Stimulated activated naive B cell treated with anti-CD40 and anti-IgM and Interleukin-4, amounts not matched to agents 10 μg/mL and 1 μg/mL and 100 μg/mL, for 72 hours (primary cell): ENCODE data around the gene CCDC91.

ENCODE experiments used
- ATAC-seq, 2 donors: fragments of 150-1000 bp; cut with Tn5 transposase; replicated peaks; 2 replicates each; pipeline ENCODE4 v1.10.0; 2021; ENCODE audit warnings: moderate library complexity in 1 of 2
- DNase-seq: peaks from one replicate; pipeline ENCODE4 v3.0.0; 2021
- H3K27ac Mint-ChIP-seq: one replicate; pipeline ENCODE4 v1.8.0; 2022; ENCODE audit warnings: mild to moderate bottlenecking, mixed read lengths
- H3K27me3 Mint-ChIP-seq, 2 donors: one replicate each; pipeline ENCODE4 v1.8.0; 2022; ENCODE audit warnings: mixed read lengths in 2 of 2
- H3K36me3 Mint-ChIP-seq, 2 donors: one replicate each; pipeline ENCODE4 v1.8.0; 2022; ENCODE audit warnings: mixed read lengths in 2 of 2, mild to moderate bottlenecking in 1 of 2
- H3K4me1 Mint-ChIP-seq, 2 donors: one replicate each; pipeline ENCODE4 v1.8.0; 2022; ENCODE audit warnings: mixed read lengths in 2 of 2, mild to moderate bottlenecking in 1 of 2
- H3K4me3 Mint-ChIP-seq, 2 donors: one replicate each; pipeline ENCODE4 v1.8.0; 2022; ENCODE audit warnings: mild to moderate bottlenecking in 2 of 2, mixed read lengths in 2 of 2, moderate library complexity in 1 of 2
- H3K9me3 Mint-ChIP-seq, 2 donors: one replicate each; pipeline ENCODE4 v1.8.0; 2022; ENCODE audit warnings: mixed read lengths in 2 of 2, mild to moderate bottlenecking in 1 of 2

CCDC91 gene

DNA sequence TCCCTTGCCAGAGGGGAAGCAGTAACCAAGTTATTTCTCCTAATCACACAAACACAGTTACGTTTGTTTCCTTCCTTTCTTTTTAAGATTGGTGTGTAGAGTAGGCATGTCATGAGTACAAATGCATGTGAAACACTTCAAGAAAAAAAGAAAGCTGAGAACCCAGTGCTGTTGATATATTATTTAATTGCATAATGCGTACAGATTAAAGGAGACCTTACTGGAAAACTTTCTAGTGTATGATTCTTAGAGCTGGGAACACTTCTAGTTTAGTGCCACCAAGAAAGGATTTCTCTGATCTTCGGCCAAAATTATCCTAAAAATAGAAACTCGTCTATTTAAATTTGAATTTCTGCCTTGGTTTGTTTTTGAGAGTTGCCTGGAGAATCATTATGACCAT, 365.5 kb downstream of the CCDC91 start:
- peaks cover 15 to 17% of the 10 kb centered on the region in 2 donors for H3K36me3 Mint-ChIP-seq
- no peaks in the 10 kb centered on the region for H3K27me3 Mint-ChIP-seq
- H3K4me3 Mint-ChIP-seq = no peak overlapping the region
- no peak for DNase-seq
- no peaks in the 10 kb centered on the region for H3K4me1 Mint-ChIP-seq
- ATAC-seq = no peak
- H3K27ac Mint-ChIP-seq = no peak overlapping the region
- H3K9me3 Mint-ChIP-seq = no peaks in the 10 kb centered on the region

DNA sequence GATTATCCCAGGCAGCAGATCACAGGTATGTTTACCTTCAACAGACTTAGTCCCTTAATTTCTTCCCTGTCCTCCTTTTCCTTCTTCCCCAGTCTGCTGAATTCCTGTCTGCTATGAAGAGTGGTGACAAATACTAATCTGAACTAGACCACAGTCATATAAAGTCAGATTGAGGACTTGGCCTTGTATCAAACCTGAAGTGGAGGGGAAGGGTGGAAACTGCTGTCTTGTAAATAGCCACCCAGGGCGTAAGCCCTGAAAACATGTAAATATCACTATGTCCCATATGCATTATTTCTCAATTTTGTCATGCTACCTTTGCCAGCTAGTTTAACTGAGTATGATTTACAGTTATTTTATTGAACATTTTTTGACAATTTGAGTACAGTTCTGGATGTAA, 368.0 kb downstream of the CCDC91 start:
- Mint-ChIP-seq H3K4me1 (no peaks in the 10 kb centered on the region), H3K27ac (no peak overlapping the region), H3K36me3 (peaks cover 11 to 17% of the 10 kb centered on the region in 2 donors), H3K27me3 (no peaks in the 10 kb centered on the region), H3K4me3 (no peak overlapping the region), H3K9me3 (no peaks in the 10 kb centered on the region)
- ATAC-seq (no peak), DNase-seq (no peak)

DNA sequence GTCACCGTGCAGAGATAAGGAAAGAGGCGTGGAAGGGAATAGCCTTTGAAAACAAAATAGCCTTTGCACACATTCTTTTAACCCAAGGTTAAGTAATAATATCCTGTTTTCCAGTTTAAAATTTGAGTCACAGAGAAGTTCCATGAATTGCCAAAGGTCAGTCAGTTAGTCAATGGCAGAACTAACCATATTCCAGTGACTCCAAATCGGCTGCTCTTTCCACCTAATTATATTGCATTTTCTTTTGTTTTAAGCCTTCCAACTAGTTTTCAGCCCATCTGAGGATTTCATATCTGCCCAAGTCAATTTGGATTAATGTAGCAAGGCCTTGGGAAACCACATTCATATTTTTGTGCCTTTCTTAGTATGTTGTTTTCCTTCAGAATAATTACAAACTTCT, 373.0 kb downstream of the CCDC91 start:
- peaks cover 13 to 21% of the 10 kb centered on the region in 2 donors for H3K36me3 Mint-ChIP-seq

DNA sequence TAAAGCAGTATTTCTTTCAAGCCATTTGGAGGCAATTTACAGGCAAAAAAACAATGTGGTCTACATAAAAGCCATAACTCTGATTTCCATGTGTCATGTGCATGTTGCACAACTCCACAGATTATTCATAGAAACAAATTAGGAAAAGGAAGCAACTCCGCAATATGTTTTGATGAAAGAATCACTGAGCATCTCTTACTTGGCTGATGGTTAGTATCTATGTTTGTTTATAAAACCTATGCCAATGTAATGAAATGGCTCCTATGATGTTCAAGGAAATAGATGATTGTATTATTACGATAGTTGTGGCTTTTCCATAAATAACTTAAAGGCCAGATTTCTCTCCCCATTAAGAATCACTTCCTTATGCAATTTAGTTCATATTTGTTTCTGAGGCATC, 373.7 kb downstream of the CCDC91 start:
- H3K9me3 Mint-ChIP-seq = no peaks in the 10 kb centered on the region
- peaks cover 12 to 19% of the 10 kb centered on the region in 2 donors for H3K36me3 Mint-ChIP-seq
- no peak for ATAC-seq
- no peaks in the 10 kb centered on the region for H3K27me3 Mint-ChIP-seq
- no peak for DNase-seq
- H3K4me1 Mint-ChIP-seq = no peaks in the 10 kb centered on the region
- H3K27ac Mint-ChIP-seq = no peak overlapping the region
- H3K4me3 Mint-ChIP-seq = no peak overlapping the region

More for the DNA sequence above, 373.0 kb downstream of the CCDC91 start:
- no peak overlapping the region for H3K27ac Mint-ChIP-seq
- no peak overlapping the region for H3K4me3 Mint-ChIP-seq
- DNase-seq (no peak), ATAC-seq (no peak)
- H3K9me3 Mint-ChIP-seq = no peaks in the 10 kb centered on the region
- H3K4me1 Mint-ChIP-seq = no peaks in the 10 kb centered on the region
- no peaks in the 10 kb centered on the region for H3K27me3 Mint-ChIP-seq

DNA sequence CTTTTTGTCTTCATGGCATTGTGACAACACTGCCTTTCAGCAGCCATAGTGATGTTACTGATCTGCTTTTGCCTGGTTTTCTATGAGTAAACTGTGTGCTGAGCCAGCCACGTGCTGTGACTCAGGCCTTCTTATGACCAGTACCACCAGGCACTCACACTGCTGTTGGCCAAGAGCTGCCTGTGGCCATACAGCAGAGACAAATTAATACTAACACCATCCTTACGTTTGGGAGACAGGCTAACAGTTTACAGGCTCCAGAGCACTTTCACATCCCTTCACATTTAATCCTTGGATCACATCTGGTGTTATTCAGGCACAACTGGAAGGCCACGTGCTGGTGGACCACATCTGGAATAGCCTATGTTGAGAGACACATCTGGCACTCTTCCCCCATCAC, 377.9 kb downstream of the CCDC91 start:
- no peak for DNase-seq
- peaks cover 11 to 16% of the 10 kb centered on the region in 2 donors for H3K36me3 Mint-ChIP-seq
- no peaks in the 10 kb centered on the region for H3K9me3 Mint-ChIP-seq
- H3K27ac Mint-ChIP-seq = no peak overlapping the region
- no peak for ATAC-seq
- H3K4me1 Mint-ChIP-seq = no peaks in the 10 kb centered on the region
- no peak overlapping the region for H3K4me3 Mint-ChIP-seq
- no peaks in the 10 kb centered on the region for H3K27me3 Mint-ChIP-seq

DNA sequence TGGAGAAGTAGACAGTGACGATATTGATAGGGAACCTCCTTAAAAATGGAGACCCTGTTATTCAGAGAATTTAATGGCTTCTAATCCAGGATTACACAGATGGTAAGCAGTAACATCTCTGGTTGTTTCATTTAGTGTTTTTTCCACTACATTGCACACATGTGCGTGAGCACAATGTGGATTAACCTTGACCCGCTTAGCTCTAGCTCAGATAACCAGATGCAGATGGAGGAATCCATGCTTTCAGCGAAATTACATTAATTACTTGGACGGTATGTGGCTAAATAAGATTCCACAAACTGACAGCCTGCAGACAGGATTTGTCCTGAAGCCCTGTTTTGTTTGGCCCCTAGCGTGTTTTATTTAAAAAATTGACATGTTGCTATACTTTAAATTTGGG, 378.4 kb downstream of the CCDC91 start:
- Mint-ChIP-seq H3K36me3 (peaks cover 11 to 16% of the 10 kb centered on the region in 2 donors), H3K4me3 (no peak overlapping the region), H3K9me3 (no peaks in the 10 kb centered on the region), H3K27me3 (no peaks in the 10 kb centered on the region), H3K4me1 (no peaks in the 10 kb centered on the region), H3K27ac (no peak overlapping the region)
- ATAC-seq (no peak), DNase-seq (no peak)

DNA sequence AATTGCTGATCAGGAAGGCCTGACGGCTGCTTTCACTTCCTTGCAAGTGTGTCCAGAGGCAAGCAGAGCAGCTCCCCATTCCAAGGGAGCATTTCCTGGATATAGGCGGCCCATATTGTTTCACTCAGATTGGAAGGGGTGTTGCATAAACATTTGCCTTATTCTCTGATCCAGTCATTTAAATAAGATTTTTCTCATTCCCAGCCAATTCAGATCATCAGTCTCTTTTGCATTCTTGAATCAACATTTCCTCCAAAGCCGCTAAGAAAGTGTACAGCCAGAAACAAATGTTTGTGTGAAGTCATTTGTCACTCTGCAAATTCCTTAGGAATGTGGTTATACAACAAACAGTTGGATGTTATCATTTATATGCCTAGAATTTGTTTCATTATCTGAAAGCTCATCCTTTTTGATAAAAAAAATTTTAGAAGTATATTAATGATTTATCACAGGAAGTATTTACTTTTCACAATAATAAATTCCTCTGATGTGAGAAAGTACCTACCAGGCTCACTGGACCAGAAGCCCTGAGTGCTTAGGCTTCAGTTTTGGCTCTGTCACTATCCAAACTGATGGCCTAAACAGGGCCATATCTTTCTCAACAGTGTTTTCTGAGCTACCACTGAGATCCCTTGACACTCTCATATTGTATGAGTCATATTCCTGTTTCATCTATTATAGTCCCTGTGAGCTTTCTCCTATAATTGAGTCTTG, 379.6 kb downstream of the CCDC91 start:
- H3K4me3 Mint-ChIP-seq = no peak overlapping the region
- no peaks in the 10 kb centered on the region for H3K9me3 Mint-ChIP-seq
- no peak overlapping the region for H3K27ac Mint-ChIP-seq
- no peak for DNase-seq
- H3K27me3 Mint-ChIP-seq = no peaks in the 10 kb centered on the region
- ATAC-seq = no peak
- H3K4me1 Mint-ChIP-seq = no peaks in the 10 kb centered on the region
- peaks cover 10 to 22% of the 10 kb centered on the region in 2 donors for H3K36me3 Mint-ChIP-seq

DNA sequence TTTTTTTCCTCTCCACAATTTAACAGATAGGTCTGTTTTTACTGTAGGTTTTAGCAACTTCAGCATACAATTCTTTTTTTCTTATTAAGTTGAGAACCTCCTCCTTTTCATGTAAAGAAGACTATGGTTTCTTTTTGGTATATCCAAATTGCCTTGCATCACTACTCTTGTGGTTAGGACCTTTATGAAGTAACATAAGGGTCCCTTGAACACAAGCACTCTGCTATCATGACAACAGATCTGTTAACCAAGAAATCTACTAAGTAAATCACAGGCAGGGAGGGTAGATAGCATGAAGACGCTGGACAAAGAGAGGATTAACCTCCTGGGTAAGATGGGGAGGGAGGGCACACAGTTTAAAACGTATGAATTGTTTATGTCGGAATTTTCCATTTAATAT, 380.6 kb downstream of the CCDC91 start:
- no peaks in the 10 kb centered on the region for H3K4me1 Mint-ChIP-seq
- DNase-seq (no peak), ATAC-seq (no peak)
- no peaks in the 10 kb centered on the region for H3K9me3 Mint-ChIP-seq
- no peaks in the 10 kb centered on the region for H3K27me3 Mint-ChIP-seq
- H3K4me3 Mint-ChIP-seq = no peak overlapping the region
- peaks cover 8 to 14% of the 10 kb centered on the region in 2 donors for H3K36me3 Mint-ChIP-seq
- H3K27ac Mint-ChIP-seq = no peak overlapping the region

DNA sequence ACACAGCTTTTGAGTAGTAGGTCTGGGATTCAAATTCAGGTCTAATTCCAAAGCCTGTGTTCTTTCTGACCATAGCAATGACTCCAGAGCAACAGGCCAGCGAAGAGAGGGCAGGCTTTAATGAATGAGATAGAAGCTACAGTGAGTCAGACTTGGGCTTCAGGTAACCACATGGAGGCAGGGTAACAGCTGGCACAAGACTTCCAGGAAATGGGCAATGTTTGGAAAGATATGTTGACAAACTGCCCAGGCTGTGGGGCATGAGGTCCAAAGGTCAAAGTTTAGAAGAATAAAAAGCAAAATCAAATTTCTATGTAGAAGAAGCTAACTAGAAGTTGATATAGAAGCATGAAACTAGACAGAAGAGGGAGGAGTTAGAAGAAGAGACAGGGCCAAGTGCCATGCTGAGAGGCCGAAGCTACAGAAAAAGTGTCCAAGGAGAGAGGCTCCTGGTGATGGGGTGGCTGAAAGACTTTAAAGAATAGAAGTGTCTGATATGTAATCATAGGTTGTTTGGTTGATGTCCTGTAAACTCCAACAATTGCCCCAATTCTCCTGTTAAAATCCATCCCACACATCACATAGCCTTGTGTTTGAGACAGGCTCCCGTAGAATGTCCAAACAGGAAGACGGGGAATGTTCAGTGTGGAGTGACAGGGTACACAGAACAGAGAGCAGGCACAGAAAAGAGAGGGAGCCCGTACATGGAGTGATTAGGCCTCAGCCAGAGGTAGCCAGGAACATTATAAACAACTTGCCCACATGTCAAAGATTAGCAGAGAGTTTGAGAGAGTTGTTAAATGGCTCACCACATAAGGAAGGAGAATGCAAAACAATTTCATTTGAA, 384.7 kb downstream of the CCDC91 start:
- ATAC-seq = no peak
- Mint-ChIP-seq H3K4me3 (no peak overlapping the region), H3K36me3 (peaks cover 5 to 6% of the 10 kb centered on the region in 2 donors), H3K27ac (no peak overlapping the region), H3K27me3 (no peaks in the 10 kb centered on the region), H3K4me1 (no peaks in the 10 kb centered on the region), H3K9me3 (peaks cover 0 to under 1% of the 10 kb centered on the region in 2 donors)
- DNase-seq = no peak

DNA sequence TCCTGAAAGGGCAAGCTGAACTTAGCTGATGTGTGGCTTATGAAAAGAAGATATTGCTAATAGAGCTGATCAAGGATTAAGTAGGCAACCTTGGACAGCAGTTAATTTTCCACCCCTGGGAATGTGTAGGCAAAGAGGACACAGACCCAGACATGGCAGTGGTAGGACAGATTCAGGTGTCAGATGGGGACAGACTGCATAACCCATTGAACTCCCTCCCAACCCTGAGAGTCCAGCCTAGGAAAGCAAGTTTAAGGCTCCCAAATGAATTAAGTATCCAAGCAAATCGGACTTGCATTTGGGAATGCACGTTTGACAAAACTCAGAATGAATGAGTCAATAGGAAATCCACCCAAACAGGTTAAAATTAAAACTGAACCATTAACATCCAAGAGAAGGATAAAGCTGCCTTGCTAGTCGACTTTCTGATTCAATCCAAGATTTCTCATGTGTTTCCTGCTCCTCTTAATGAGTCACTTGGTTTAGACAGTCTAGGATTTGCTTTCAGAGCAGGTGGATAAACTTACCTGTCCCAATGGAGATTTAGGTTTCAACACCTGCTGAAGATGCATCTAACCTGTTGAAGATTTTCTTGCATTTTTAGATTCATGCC, 385.4 kb downstream of the CCDC91 start:
- no peaks in the 10 kb centered on the region for H3K27me3 Mint-ChIP-seq
- no peaks in the 10 kb centered on the region for H3K4me1 Mint-ChIP-seq
- no peak for DNase-seq
- H3K4me3 Mint-ChIP-seq = no peak overlapping the region
- H3K27ac Mint-ChIP-seq = no peak overlapping the region
- H3K9me3 Mint-ChIP-seq = peaks cover 0 to 3% of the 10 kb centered on the region in 2 donors
- ATAC-seq = no peak
- peaks cover 5 to 6% of the 10 kb centered on the region in 2 donors for H3K36me3 Mint-ChIP-seq

DNA sequence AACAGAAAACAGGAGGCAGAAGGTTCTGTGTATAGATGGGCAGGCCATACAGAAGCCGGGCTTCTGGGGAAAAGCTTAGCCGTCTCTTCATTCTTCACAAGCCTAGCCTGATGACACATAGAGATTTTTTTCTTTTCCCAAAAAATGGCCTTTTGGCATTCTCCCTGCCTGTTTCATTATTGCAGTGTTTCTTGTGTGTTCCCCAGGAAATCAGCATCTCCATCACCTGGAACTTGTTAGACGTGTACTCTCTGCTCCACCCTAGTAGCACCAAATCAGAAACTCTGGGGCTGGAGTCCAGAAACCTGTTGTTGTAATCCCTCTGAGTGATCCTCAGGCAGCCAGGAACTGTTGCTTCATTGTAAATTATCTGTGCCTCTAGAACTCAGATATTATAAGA, 388.1 kb downstream of the CCDC91 start:
- ATAC-seq (no peak), DNase-seq (no peak)
- H3K36me3 Mint-ChIP-seq = peaks cover 4 to 6% of the 10 kb centered on the region in 2 donors
- H3K4me1 Mint-ChIP-seq = no peaks in the 10 kb centered on the region
- H3K9me3 Mint-ChIP-seq = peaks cover 0 to 3% of the 10 kb centered on the region in 2 donors
- no peak overlapping the region for H3K4me3 Mint-ChIP-seq
- no peak overlapping the region for H3K27ac Mint-ChIP-seq
- no peaks in the 10 kb centered on the region for H3K27me3 Mint-ChIP-seq

DNA sequence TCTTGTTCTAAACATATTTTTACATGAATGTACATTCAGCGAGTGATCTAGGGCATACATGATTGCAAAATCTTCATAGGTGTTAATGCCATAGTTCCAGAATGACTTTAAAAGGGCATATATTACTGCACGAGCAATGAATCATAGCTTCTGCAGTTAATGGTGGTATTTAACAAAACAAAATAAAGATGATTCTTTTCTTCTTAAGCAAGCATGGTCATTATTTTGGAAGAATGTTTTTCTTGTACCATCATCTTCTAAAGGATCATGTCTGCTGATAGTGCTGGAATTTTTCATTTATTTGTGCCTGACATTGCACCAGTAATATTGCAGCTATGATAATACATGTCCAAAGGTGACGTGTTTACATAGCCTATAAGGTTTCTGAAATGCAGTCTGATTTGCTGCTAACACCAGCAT, 388.6 kb downstream of the CCDC91 start:
- DNase-seq (no peak), ATAC-seq (no peak)
- H3K4me3 Mint-ChIP-seq = no peak overlapping the region
- H3K36me3 Mint-ChIP-seq = peaks cover 2 to 5% of the 10 kb centered on the region in 2 donors
- no peak overlapping the region for H3K27ac Mint-ChIP-seq
- no peaks in the 10 kb centered on the region for H3K27me3 Mint-ChIP-seq
- no peaks in the 10 kb centered on the region for H3K4me1 Mint-ChIP-seq
- H3K9me3 Mint-ChIP-seq = peaks cover 0 to 3% of the 10 kb centered on the region in 2 donors

DNA sequence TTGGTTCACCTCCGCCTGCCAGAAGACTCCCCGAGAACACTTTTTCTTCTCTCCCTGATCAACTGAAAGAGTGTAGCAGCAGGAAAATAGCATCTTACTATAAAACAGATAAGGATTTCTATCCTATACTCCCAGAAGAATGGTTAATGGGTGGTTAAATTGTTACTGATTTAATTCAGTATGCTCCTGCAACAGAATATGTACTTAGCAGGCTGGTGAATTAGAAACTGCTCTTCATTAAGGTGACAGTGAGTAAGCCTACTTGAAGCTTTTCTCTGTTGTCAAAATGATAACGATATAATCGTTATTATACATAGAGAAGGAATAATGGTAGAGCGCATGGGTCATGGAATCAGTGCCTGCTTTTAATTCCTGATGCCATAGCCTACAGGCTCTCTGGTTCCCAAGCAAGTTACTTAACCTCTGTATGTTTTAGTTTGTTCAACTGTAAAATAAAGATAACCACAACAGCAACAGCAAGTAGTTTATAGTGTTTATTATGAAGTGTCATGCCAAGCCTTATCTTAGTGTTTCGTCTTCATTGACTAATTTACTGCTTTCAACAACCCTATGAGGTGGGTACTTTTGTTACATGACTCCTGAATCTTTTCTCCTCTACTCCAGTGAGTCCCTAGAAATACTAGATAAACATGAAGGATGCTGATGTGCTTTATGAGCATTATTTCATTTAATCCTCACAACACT, 392.6 kb downstream of the CCDC91 start:
- Mint-ChIP-seq H3K4me3 (no peak overlapping the region), H3K27me3 (no peaks in the 10 kb centered on the region), H3K9me3 (peaks cover 0 to 3% of the 10 kb centered on the region in 2 donors), H3K27ac (no peak overlapping the region), H3K36me3 (no peaks in the 10 kb centered on the region), H3K4me1 (no peaks in the 10 kb centered on the region)
- DNase-seq (no peak), ATAC-seq (no peak)

DNA sequence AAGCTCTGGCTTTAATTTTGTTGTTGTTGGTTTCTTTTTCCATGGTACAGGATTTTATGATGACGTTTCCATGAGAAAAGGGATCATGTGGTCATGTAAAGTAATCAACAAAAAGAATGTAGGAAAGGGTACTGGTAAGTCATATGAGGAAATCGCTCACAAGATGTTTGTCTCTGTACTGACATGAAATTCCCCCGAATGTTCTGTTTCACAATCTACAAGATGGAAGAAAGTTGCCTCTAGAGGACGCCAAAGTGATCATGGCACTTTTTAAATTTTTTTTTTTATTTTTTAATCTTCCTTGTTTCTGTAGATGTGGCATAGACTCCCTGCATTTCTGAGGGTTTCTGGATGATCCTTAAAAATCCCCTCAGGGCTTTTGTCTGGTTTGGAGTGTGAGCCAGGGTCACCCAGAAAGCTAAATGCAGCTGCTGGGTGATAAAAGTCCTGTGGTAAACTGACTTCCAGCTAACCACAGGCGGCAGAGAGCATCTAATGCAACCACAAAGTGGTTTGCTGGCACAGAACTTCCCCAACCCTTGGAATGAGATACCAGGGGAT, 393.5 kb downstream of the CCDC91 start:
- H3K4me1 Mint-ChIP-seq = no peaks in the 10 kb centered on the region
- DNase-seq (no peak), ATAC-seq (no peak)
- no peak overlapping the region for H3K27ac Mint-ChIP-seq
- no peaks in the 10 kb centered on the region for H3K36me3 Mint-ChIP-seq
- H3K4me3 Mint-ChIP-seq = no peak overlapping the region
- H3K9me3 Mint-ChIP-seq = peaks cover 0 to 3% of the 10 kb centered on the region in 2 donors
- H3K27me3 Mint-ChIP-seq = no peaks in the 10 kb centered on the region
